ENCODE results near the gene RAPGEF1.

GRCh38 chr9:131672451-131672850 is 67.4 kb downstream of the RAPGEF1 start:
- TF ChIP-seq POLR2A (IDR thresholded peaks at IDR 0.05) (no peak), CTCF (IDR thresholded peaks at IDR 0.05 in 8 of 11, conservative IDR thresholded peaks at IDR 0.05 in 3 of 11) (no peak), POLR2AphosphoS5 (IDR thresholded peaks at IDR 0.05) (peak in 1 of 3 donors; percentile 29)

Data from spleen (tissue), 7 donors.